K562 (cell line): ENCODE data around the gene TLN1. TPM values are rescaled to one million over a fixed set of nuclear protein-coding genes. Genes with fewer than 3 reads are reported as not detected.

Experiments used
- ATAC-seq: fragments of 200-7000 bp; cut with Tn5 transposase; 3 replicates; pipeline ENCODE4 v1.9.1; 2020; ENCODE audit warnings: moderate library complexity
- BruUV-seq: library from RNA; stranded (reverse); fragments of 400-500 nt; replicated peaks from 2 replicates; lab custom pipeline; 2021; lab: Mats Ljungman, UMichigan
- CTCF ChIA-PET: fragments of 300-600 bp; formaldehyde crosslinking; extraction: SDS; loops from one replicate; lab custom pipeline; 2021; ENCODE audit warnings: low intra/inter-chr PET ratio; lab: Yijun Ruan, JAX
- POLR2A ChIA-PET: fragments of 300-600, 350-650 bp; sonication (Branson Sonifier 250); formaldehyde crosslinking; extraction: SDS; loops from one replicate; lab custom pipeline; 2021; ENCODE audit warnings: antibody characterized with exemption, inconsistent platforms; lab: Yijun Ruan, JAX
- DNase-seq, 4 experiments: peaks; one replicate each; pipeline versions ENCODE4 v3.0.0 to v3.0.0-alpha.2; 2011 to 2018; ENCODE audit warnings: low spot score in 3 of 4, mixed read lengths in 3 of 4; ENCODE audit errors: extremely low read depth in 1 of 4
- FAIRE-seq: peaks from 2 replicates; lab custom pipeline; 2011; peaks lifted over from hg19 to GRCh38; lab: Jason Lieb, UNC
- H2AFZ ChIP-seq: 2 replicates; pipeline ENCODE4 v1.6.0; 2011; ENCODE audit warnings: low read depth, low read length, control low read depth, inconsistent platforms
- H3K27ac ChIP-seq: fragments of 200-600 bp; 3 replicates; pipeline ENCODE4 v1.8.0; 2011; ENCODE audit warnings: low read depth, mild to moderate bottlenecking, control low read depth, inconsistent platforms, low read length, moderate library complexity, mixed read lengths; ENCODE audit errors: extremely low read depth
- H3K27me3 ChIP-seq, 2 experiments: fragments of 300-600 bp in 1 of 2; 2 replicates in 1 of 2; 3 replicates in 1 of 2; pipeline versions ENCODE4 v1.6.0 to v1.8.0; 2011; ENCODE audit warnings: inconsistent platforms in 2 of 2, low read length in 2 of 2, mild to moderate bottlenecking in 1 of 2, mixed read lengths in 1 of 2, moderate library complexity in 1 of 2; ENCODE audit not compliant: control insufficient read depth in 2 of 2, insufficient read depth in 2 of 2
- H3K36me3 ChIP-seq: fragments of 300-600 bp; 3 replicates; pipeline ENCODE4 v1.8.0; 2011; ENCODE audit warnings: mild to moderate bottlenecking, low read length, inconsistent platforms; ENCODE audit not compliant: control insufficient read depth, insufficient read depth
- H3K4me1 ChIP-seq, 2 experiments: fragments of 200-600 bp in 1 of 2; replicated peaks in 1 of 2; 2 replicates in 1 of 2; 3 replicates in 1 of 2; pipeline versions ENCODE4 v1.5.1 to v1.8.0; 2011; ENCODE audit warnings: inconsistent platforms in 2 of 2, low read length in 2 of 2, mild to moderate bottlenecking in 1 of 2, mixed read lengths in 1 of 2, moderate library complexity in 1 of 2; ENCODE audit not compliant: control insufficient read depth in 2 of 2, insufficient read depth in 2 of 2
- H3K4me2 ChIP-seq: 2 replicates; pipeline ENCODE4 v1.6.1; 2011; ENCODE audit warnings: low read length, control low read depth, inconsistent platforms, mixed read lengths; ENCODE audit not compliant: insufficient read depth
- H3K4me3 ChIP-seq: fragments of 200-600 bp; sonication (generic), shearing (Covaris generic); 2 replicates; pipeline ENCODE4 v1.5.1; 2016; ENCODE audit warnings: control low read depth, inconsistent platforms
- H3K79me2 ChIP-seq: fragments of 200-600 bp; 3 replicates; pipeline ENCODE4 v1.8.0; 2011; ENCODE audit warnings: low read length, inconsistent platforms; ENCODE audit not compliant: control insufficient read depth, insufficient read depth
- H3K9ac ChIP-seq, 2 experiments: 2 replicates each; pipeline versions ENCODE4 v1.6.0 to v1.6.1; 2011; ENCODE audit warnings: low read depth in 2 of 2, low read length in 2 of 2, control low read depth in 1 of 2, inconsistent platforms in 1 of 2, mild to moderate bottlenecking in 1 of 2, mixed read lengths in 1 of 2; ENCODE audit not compliant: insufficient read depth in 1 of 2
- H3K9me1 ChIP-seq: one replicate; pipeline ENCODE4 v1.6.0; 2011; ENCODE audit warnings: inconsistent platforms, mild to moderate bottlenecking, low read length, moderate library complexity; ENCODE audit not compliant: control insufficient read depth, insufficient read depth
- H3K9me3 ChIP-seq: replicated peaks from 2 replicates; pipeline ENCODE4 v1.5.1; 2011; ENCODE audit warnings: low read depth, low read length, inconsistent platforms; ENCODE audit not compliant: control insufficient read depth, insufficient read depth
- H4K20me1 ChIP-seq: replicated peaks from 2 replicates; pipeline ENCODE4 v1.6.1; 2011; ENCODE audit warnings: low read length, inconsistent platforms, mixed read lengths; ENCODE audit not compliant: control insufficient read depth, insufficient read depth
- BACH1 ChIP-seq: fragments of 200-800 bp; sonication (Bioruptor generic); IDR thresholded peaks from 2 replicates; pipeline ENCODE4 v1.6.1; 2016; ENCODE audit warnings: missing genetic modification characterization, missing compliant biosample characterization
- CBX2 ChIP-seq: fragments of 200-600 bp; sonication (generic); IDR thresholded peaks from one replicate; pipeline ENCODE4 v1.6.1; 2012; ENCODE audit warnings: mild to moderate bottlenecking, low read length, inconsistent platforms; ENCODE audit not compliant: insufficient read depth, poor library complexity, severe bottlenecking
- GTF2E2 ChIP-seq: fragments of 200-800 bp; sonication (Bioruptor generic); IDR thresholded peaks from 2 replicates; pipeline ENCODE4 v1.6.1; 2016; ENCODE audit warnings: missing genetic modification characterization, missing compliant biosample characterization
- IRF2 ChIP-seq: sonication (generic); formaldehyde crosslinking; IDR thresholded peaks from 2 replicates; pipeline ENCODE4 v1.8.1; 2022; ENCODE audit warnings: mild to moderate bottlenecking, missing genetic modification reagents
- NFATC3 ChIP-seq: fragments of 450-650 bp; IDR thresholded peaks from 2 replicates; pipeline ENCODE4 v1.6.1; 2017; ENCODE audit warnings: mild to moderate bottlenecking
- TBP ChIP-seq: optimal IDR thresholded peaks from 2 replicates; pipeline ENCODE3; 2011; ENCODE audit warnings: low read depth, low read length, improper control_type of control experiment
- ZFPM2 ChIP-seq: fragments of 250-450 bp; sonication (Bioruptor Pico); IDR thresholded peaks from 2 replicates; pipeline ENCODE4 v1.5.1; 2022; ENCODE audit warnings: mild to moderate bottlenecking
- WGBS: fragments of 100-300 bp; shearing (Covaris generic); methylation state at CpG from one replicate; pipeline ENCODE4 v1.1.6; 2016; ENCODE audit warnings: low coverage, mixed read lengths; ENCODE audit not compliant: insufficient coverage; ENCODE audit errors: missing lambda C conversion rate; 5-methylcytosine and 5-hydroxymethylcytosine counted together
- in situ Hi-C: fragments of 300-500 bp; cut with MboI; formaldehyde crosslinking; loops from 4 replicates; pipeline ENCODE4 v1.15.0; 2018; ENCODE audit warnings: inconsistent platforms, mixed read lengths
- intact Hi-C: fragments of 100-400 bp; cut with micrococcal nuclease; formaldehyde crosslinking; loops from 2 replicates; pipeline ENCODE4 v1.14.2; 2022
- polyA plus RNA-seq, 8 experiments: library from polyadenylated mRNA; depleted of rRNA in 4 of 8; stranded (reverse) in 5 of 8; unstranded in 3 of 8; fragments of >200 nt; fragmentation: Nextera tagmentation in 2 of 8; fragmentation: Illumina TruSeq in 1 of 8; extraction: Ambion mirVana in 2 of 8; extraction: Trizol in 1 of 8; gene quantifications; 2 replicates each; pipeline versions ENCODE4 v1.2.1 to v1.2.3, GENCODE V29; 2011 to 2014; ENCODE audit warnings: inconsistent platforms in 1 of 8, missing spikeins in 1 of 8
- total RNA-seq, 7 experiments: library from RNA; depleted of rRNA in 6 of 7; stranded (reverse); fragments of >200 nt in 6 of 7; fragmentation: Illumina TruSeq in 2 of 7; extraction: Trizol in 2 of 7; gene quantifications; 2 replicates each; pipeline versions ENCODE4 v1.2.1 to v1.2.3, GENCODE V29; 2011 to 2021; ENCODE audit warnings: low replicate concordance in 1 of 7
- TF ChIP-seq, protein P1 (sequence below): fragments of 450-650 bp; IDR thresholded peaks from 2 replicates; pipeline ENCODE4 v1.6.1; 2016; ENCODE audit warnings: missing biosample characterization, missing genetic modification characterization

The TLN1 gene
- total and polyA plus RNA-seq, 9 of the 15 experiments (the other 6 are each of a cell fraction or from before 2014, with no cell fraction given): 3.6 to 240 (median 54.8) TPM

DNA sequence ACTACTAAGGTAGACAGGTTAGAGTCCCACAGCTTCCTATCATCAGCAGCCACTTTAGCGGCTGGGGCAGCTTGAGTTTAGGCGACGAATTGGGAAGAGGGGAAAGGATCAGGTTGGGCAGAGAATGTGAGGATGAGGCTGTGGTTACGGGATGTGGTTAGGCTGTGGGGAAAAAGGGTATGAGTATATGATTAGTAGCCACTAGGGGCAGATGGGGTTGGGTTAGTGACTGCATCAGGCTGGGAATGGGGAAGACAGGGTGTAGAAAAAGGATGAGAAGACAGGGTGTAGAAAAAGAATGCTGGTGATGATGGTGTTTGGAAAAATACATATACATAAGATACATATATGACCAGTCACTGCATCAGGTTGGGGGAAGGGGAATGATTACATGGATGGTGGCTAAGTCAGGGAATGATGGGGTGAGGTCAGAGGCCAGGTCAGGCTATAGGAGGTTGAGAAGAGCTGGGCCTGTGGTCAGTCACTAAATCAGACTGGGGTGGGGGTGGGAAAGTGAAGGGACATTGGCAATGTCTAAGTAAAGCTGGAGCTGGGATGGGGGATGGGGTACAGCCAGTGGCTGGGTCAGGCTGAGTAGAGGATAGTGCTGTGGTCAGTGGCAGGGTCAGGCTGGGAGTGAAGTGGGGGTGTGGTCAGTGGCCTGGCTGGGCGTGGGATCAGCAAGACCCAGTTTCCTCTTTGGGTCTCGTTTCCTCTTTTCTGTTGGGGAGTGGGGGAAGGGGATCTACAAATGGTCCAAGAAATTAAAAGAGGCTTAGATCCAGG lies 2.1 kb downstream of the TLN1 start (continued):
- TF ChIP-seq IRF2 (CRISPR knock-in tag) (no peak), NFATC3 (no peak), CBX2 (no peak), BACH1 (no peak)

DNA sequence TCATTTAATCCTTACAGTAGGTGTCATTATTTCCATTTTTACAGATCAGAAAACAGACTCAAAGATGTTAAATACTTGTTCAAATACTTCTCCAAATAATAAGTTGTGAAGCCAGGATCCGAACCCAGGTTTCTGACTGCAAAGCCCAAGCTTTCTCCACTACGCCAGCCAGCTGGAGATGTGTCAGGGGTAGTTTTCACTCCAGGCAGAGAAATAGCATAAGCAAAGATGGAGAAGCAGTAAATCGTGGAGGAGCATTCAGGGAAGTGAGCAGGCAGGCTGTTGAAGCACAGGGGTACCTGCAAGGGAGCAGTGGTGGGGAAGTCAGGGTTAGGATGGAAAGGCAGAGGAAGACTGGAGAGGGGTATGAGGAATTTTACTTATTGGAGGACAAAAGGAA lies 2.9 kb downstream of the TLN1 start:
- WGBS: 23% methylated on average over 3 of the region's 3 CpGs
- Histone ChIP-seq H3K9ac (peak overlapping the region; percentile 85 to 87; a peak in 3 of 4 replicates), H3K9me1 (peaks cover 8% of the 10 kb centered on the region), H3K4me3 (peak overlapping the region; percentile 85), H3K27ac (peak overlapping the region; percentile 97)
- CTCF ChIA-PET: no interaction called here
- in situ Hi-C loops: no loop called here
- FAIRE-seq: no peak
- TF ChIP-seq, protein P1, sequence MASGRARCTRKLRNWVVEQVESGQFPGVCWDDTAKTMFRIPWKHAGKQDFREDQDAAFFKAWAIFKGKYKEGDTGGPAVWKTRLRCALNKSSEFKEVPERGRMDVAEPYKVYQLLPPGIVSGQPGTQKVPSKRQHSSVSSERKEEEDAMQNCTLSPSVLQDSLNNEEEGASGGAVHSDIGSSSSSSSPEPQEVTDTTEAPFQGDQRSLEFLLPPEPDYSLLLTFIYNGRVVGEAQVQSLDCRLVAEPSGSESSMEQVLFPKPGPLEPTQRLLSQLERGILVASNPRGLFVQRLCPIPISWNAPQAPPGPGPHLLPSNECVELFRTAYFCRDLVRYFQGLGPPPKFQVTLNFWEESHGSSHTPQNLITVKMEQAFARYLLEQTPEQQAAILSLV (tag): no peak
- peak; percentile 59 for TF ChIP-seq TBP
- TF ChIP-seq ZFPM2: no peak
- TF ChIP-seq GTF2E2 (tag): no peak
- TF ChIP-seq, all 486 proteins: peak for 1
- Histone ChIP-seq H3K9me3 (no peaks in the 10 kb centered on the region), H3K27me3 (no peaks in the 10 kb centered on the region), H2AFZ (no peak overlapping the region), H3K4me1 (peaks cover 40% of the 10 kb centered on the region in 2 experiments), H4K20me1 (peaks cover 11% of the 10 kb centered on the region; the same call in 1 of the 2 replicates), H3K36me3 (peaks cover 47% of the 10 kb centered on the region), H3K79me2 (peaks cover 82% of the 10 kb centered on the region), H3K4me2 (peak overlapping the region; percentile 94)
- intact Hi-C loops: loop anchor here (2.0 kb wide), 1 partner anchor 32 kb away; no protein-coding TSS in a partner anchor
- POLR2A ChIA-PET: interaction anchor here (1.0 to 2.7 kb wide), 5 partner anchors 11 to 70 kb away, joined by 5 to 21 read pairs (median 8); partner anchors contain the start of gene ARHGEF39
- no TSS peak for BruUV-seq
- no peak for DNase-seq
- no peak for ATAC-seq
